Left cardiac atrium (tissue), 4 donors: ENCODE measurements around the gene COLEC12. TPM values are rescaled to one million over a fixed set of nuclear protein-coding genes. Genes with fewer than 3 reads are reported as not detected.

Experiments
- ATAC-seq, 2 donors: fragments of 200-7000 bp; cut with Tn5 transposase; one replicate each; pipeline ENCODE4 v1.9.1; 2020; ENCODE audit warnings: mild to moderate bottlenecking in 2 of 2, moderate library complexity in 2 of 2
- DNase-seq: peaks from one replicate; pipeline ENCODE4 v3.0.0-alpha.2; 2020
- intact Hi-C, 2 donors: fragments of 100-400 bp; cut with DNase I; formaldehyde crosslinking; loops; one replicate each; pipeline versions ENCODE4 v1.14.1 to v1.15.1; 2022 to 2023
- total RNA-seq, 2 donors: library from RNA; stranded (reverse); fragmentation: NEBNext Ultra II Directional; extraction: Animal tissue kit (Norgen Biotek cat#: 25700); gene quantifications; one replicate each; pipeline ENCODE4 v1.2.1, GENCODE V29; 2021
- donor health status: DM: no; HTN: yes; CAD: no.
- donor health status: DM: no; HTN: yes; CAD: no; lungs with severe emphysema.
- donor health status: DM: yes; HTN: yes; CAD: no.
- donor health status: Dilated cardiomyopathy.

The COLEC12 gene
- total RNA-seq, 2 donors from 2014 or later, result 14.2 to 25.1 TPM

DNA sequence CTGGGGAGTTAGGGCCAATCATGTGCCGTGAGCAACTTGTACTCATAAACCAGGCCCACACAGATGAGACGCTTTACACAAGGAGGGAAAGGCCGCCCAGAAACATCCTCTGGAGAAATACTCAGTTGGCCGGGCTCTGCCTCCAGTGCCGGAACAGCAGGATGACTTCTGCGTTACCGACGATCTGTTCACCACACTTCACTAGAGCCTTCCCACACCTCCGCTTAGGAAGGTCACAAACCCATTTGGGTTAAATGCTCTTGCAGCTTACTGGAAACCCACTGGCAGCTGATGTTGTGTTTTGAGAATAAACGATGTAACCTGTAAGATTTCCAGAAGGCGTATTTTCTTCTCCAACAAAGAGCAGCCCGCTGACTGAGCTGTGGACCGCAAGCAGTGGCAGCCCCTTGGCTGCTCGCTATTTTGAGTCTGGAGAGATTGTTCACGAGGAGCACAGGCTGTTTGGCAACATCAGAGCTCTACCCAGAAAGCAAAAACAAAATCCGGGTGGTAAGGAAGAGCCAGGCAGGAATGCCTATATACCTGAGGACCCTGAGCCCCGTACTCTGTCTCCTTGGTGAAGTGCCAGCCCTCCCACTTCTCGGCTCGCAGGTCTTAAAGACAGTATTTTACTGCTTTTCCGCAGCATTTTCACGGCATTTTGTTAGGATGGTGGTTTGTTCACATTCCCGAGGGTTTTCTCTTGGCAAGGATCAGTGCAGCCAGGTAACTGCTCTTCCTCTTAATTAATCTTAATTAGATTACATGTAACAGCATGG, 44.0 kb downstream of the COLEC12 start:
- peak; percentile 72 to 80 for ATAC-seq
- DNase-seq, result peak; percentile 59
- intact Hi-C loops, result no loop called here

DNA sequence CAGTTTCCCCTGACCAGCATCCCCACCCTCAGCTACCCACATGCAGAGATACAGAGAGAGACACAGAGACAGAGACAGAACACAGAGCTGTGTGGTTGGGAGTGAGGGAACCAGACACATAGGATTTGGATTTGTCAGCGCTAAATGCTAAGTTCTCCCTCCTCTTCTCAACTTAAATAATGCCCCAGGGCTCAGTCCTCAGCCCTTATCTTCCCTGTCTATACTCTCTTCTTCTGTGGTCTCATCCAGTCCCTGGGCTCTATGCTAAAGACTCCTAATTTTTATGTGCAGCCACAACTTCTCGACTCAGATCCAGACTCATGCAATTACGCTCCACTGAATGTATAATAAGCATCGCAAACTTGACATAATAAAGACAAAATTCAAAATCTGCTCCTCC, 47.1 kb downstream of the COLEC12 start:
- intact Hi-C loops, result no loop called here
- DNase-seq (no peak), ATAC-seq (no peak)

DNA sequence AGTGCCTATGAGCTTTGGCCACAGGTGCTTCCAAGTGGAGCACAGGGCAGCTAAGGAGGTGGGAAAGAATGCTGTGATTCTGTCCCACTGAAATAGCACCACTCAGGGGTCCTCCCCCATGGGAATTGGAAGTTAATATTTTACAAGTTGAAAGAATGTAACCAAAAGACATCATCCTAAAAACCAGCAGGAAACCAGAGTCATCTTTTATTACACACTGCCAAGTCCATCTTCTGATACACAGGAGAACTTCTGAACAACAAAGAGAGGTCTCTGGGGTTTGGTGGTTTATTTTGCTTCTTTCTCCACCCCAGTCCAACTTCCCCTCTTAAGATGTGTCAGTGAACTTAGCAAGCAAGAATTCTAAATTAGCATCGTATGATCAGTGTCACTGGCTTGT, 47.7 kb downstream of the COLEC12 start:
- no peak for DNase-seq
- intact Hi-C loops, result no loop called here

DNA sequence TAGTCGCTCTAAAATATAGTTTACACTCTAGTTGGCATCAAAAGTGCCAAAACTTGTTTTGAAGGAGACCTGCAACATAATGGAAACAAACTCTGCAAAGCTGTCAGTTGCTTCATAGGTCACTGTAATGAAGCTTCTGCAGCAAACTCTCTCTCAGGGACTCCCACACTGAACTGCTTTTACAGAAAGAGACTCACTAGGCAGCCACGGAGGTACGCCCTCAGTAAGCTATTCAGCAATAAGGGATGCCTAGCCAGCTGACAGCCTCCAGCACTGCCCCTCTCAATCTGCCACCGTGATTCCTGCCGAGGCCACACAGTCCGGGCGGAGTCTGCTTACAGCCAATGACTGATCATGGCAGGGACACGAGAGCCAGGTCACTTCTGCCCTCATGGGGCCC, 51.1 kb downstream of the COLEC12 start:
- DNase-seq (peak; percentile 28), ATAC-seq (peak; percentile 47 to 53)
- intact Hi-C loops, result no loop called here

More for the DNA sequence above, 47.7 kb downstream of the COLEC12 start:
- ATAC-seq, result no peak

DNA sequence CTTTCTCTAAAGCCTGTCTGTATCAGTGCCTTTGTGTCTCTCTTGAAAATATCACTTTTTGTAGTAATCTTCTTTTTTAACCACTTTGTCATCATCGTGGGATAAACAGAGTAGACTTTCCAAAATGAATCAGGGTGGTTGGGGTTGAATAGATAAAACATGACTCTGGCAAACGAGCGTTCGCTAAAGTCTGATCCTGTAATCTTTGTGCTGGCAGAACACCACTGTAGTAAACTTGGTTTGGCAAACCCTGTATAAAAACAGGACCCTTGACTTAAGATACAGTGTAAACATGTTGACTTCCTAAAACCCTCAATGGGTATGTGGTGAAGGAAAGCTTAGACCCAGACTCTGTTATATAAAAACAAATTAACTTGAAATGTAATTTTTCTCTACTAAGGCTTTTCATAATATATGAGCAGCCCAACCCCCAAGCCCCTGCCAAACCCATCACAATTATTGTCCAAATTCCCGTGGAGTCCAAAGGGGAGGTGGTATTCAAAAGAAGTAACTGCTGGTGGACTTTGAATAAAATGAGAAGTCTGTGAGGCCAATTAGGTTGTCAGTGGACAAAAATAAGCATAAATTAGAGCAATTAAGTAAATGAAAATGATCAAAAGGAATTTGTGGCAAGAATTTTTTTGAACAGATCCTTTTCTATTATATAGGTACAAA, 52.2 kb downstream of the COLEC12 start:
- ATAC-seq, result peak in 1 of 2 donors; percentile 44
- intact Hi-C loops, result no loop called here
- no peak for DNase-seq

DNA sequence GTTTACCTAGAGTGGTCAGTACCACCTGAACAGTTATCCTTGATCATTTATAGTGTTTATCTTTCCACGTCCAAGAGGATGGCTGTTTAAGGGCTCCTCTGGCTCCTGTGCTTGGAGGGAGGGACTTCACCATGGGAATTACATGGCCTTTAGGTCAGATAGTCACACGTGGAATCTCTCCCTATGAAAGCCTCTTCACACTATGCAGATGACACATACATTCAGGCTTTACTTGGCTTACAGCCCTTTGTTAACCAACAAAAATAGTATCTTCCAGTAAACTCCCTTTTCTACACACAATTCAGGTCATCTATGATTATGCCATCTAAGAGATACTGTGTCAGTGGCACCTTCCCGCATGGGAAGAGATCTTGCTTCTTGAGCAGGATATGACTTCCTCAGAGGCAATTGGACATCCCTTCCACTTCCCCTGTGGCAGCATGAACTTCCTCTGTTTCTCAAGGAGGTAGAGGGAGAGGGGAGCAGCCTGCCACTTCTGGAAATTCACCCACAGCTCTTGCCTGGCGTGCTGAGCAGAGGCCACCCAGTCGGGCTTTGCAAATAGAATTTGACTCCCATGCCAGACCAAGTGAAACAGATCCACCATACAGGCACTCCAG, 53.5 kb downstream of the COLEC12 start:
- intact Hi-C loops, result no loop called here
- DNase-seq, result no peak
- ATAC-seq, result peak in 1 of 2 donors; percentile 73

DNA sequence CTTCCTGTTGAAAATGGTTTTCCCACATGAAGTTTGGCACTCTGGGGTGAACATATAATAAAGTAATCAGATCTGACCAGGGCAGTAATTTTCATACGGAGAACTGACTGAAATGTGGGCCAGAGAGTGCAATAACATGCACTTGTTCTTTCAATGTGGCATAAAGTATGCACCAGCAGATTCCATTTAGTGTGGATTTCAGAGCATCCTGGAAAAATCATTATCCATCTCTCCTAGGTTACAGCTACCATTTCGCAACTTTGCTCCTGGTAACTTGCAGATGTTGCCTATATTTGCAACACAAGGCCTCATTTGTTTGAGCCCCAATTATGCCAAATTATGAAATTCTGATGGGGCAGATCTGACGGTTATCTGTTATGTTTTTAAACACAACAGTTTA, 55.4 kb downstream of the COLEC12 start:
- DNase-seq (no peak), ATAC-seq (no peak)
- intact Hi-C loops, result no loop called here

DNA sequence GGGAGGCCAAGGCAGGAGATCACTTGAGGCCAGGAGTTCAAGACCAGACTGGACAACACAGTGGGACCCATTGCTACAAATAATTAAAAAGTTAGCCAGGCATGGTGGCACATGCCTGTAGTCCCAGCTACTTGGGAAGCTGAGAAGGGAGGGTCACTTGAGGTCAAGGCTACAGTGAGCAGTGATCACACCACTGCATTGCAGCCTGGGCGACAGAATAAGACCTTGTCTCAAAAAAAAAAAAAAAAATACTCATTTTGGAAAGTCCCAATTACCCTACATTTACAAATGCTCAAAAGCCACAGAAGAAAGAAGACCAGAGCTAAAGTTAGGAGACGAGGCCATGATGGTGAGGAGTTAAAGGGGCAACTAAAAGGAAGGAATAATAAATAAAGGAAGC, 61.9 kb downstream of the COLEC12 start:
- DNase-seq (no peak), ATAC-seq (no peak)
- intact Hi-C loops, result no loop called here

GRCh38 chr18:435940-436339, 64.6 kb downstream of the COLEC12 start:
- intact Hi-C loops, result no loop called here
- no peak for DNase-seq
- ATAC-seq, result no peak

- intact Hi-C loops, result no loop called here
- DNase-seq (no peak), ATAC-seq (peak in 1 of 2 donors; percentile 21)
These were observed 66.1 kb downstream of the COLEC12 start for GRCh38 chr18:434410-434809.

GRCh38 chr18:433960-434359, 66.5 kb downstream of the COLEC12 start:
- no peak for DNase-seq
- ATAC-seq, result peak in 1 of 2 donors; percentile 55
- intact Hi-C loops, result no loop called here

DNA sequence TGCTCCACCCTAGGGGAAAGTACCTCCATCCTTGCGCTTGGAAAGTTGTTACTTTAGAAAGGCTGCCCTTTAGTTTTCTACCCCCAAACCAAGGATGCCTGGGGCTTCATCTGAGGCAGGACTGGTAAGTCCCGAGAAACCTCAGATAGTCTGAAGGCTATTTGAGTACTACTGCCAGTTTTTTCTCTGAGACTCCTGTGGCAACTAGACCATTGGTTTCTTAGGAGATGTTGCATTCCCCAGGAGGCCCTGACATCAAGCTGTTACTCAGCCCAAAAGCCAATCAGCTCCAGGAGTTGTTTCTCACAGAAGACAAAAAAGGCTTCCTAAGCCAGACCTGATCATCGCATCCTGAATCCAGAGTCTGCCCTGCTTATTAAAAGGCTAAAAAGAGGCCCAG, 67.2 kb downstream of the COLEC12 start:
- ATAC-seq (peak in 1 of 2 donors; percentile 40), DNase-seq (no peak)
- intact Hi-C loops, result no loop called here

- intact Hi-C loops, result no loop called here
- DNase-seq, result no peak
- ATAC-seq, result peak in 1 of 2 donors; percentile 9
These were observed 67.7 kb downstream of the COLEC12 start for GRCh38 chr18:432791-433190.

DNA sequence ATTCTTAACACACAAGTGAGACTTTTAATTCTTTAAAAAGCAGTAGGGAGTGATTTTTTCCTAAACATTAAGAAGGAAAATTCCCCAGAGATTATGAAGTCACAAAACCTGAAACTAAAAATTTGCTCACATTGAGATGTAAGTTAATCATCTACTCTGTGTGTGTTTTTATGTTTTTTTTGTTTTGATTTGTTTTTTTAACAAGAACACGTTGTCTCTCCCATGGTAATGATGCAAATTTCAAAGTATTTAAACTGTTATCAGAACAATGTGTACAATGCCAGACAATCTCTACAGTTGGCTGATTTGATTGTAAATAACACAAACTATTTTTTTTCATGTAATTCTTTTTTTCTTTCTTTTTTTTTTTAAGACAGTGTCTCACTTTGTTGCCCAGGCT, 71.5 kb downstream of the COLEC12 start:
- no peak for ATAC-seq
- intact Hi-C loops, result no loop called here

DNA sequence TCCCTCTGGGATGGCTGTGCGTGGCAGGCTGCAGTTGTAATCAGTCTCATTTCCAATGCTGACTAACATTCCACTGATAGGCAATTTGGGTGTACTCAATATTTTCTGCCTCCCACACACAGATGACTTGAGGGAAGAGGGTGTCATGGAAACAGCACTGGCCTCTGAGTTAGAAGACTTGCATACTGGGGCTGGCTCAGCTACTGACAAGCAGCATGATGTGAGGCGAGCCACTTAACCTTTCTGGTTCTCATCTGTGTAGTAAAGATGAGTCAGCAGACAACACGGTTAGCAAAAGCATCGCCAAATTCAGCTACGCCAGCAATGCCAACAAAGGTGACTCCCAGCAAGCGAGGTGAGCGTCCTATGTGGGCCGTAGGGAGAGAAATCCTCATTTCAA, 73.5 kb downstream of the COLEC12 start:
- peak in 1 of 2 donors; percentile 93 for ATAC-seq
- DNase-seq, result no peak
- intact Hi-C loops, result no loop called here

More for the DNA sequence above, 71.5 kb downstream of the COLEC12 start:
- DNase-seq, result no peak

DNA sequence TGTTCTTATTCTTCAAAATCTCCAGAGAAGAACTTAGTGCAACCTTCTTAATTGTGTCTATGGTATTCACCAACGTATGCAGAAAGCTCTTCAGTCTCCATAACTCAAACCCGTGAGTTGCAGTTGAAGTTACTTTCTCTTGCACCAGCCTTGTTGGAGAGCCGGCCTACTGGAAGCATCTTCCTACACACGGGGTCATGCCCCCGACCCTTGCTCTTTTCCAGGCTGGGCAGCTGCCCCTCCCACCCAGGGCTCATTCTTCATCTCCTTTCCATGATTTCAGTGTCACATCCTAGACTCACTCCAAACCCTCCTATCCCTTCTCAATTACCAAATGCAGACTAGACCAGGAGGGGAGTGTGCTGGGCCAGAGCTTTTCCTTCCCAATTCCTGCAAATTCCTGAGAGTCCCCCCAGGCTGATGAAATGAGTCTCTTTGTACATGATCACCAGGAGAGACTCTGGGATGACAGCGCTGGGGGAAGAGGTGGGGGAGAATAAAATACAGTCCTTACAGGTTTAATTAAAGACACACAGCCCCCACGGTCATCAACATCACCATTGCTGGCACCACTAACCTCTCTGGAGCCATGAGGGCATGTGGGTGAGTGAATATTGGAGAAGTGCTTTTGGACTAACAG, 75.3 kb downstream of the COLEC12 start:
- DNase-seq (no peak), ATAC-seq (no peak)
- intact Hi-C loops, result no loop called here

- intact Hi-C loops, result no loop called here
- no peak for DNase-seq
- ATAC-seq, result peak in 1 of 2 donors; percentile 21
These were observed 75.8 kb downstream of the COLEC12 start for GRCh38 chr18:424668-425067.

DNA sequence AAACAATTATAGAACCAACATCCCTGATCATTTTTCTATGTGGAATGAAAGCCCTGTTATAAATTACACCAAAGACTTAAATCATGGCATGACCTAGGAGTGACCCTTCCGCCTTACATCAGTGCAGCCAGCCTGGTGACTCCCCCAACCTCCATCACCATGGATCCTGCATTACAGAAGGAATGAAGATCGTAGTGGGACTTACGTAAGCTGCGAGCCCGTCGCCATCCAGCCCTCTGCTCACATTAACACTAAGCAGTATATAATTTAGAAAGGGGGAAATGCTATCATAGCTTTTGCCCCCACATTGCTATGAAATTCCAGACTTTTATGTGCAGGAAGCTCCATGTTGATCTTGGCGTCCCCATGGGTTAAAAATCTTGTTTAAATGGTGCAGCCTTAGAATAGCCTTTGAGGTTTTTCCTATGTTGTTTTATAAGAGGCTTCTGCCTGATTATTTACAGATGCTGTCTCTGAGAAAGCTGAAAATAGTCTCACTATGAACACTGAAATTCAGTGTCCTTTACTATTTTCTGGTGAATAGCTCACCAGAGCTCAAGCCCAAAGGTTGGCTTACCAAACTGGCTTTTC, 76.3 kb downstream of the COLEC12 start:
- ATAC-seq (peak; percentile 34 to 44), DNase-seq (no peak)
- intact Hi-C loops, result no loop called here

GRCh38 chr18:422966-423365, 77.5 kb downstream of the COLEC12 start:
- ATAC-seq, result no peak
- DNase-seq, result no peak
- intact Hi-C loops, result no loop called here
